GM21786 (cell line): ENCODE results near the gene FASTK.

Experiments
- ATAC-seq: cut with Tn5 transposase; IDR thresholded peaks from one replicate; pipeline ENCODE4 v1.9.1; 2021; ENCODE audit not compliant: unreplicated experiment

FASTK gene

GRCh38 chr7:151068069-151068773 lies 12.4 kb downstream of the FASTK start:
- no peak for ATAC-seq

GRCh38 chr7:151066273-151066974 lies 14.2 kb downstream of the FASTK start:
- ATAC-seq: no peak

GRCh38 chr7:151065516-151065915 lies 15.1 kb downstream of the FASTK start:
- no peak for ATAC-seq

- ATAC-seq: no peak
Observed at GRCh38 chr7:151064993-151065392, 15.6 kb downstream of the FASTK start.

GRCh38 chr7:151064454-151064853 lies 16.2 kb downstream of the FASTK start:
- ATAC-seq: no peak

GRCh38 chr7:151063212-151063561 lies 17.4 kb downstream of the FASTK start:
- ATAC-seq: no peak

- ATAC-seq: no peak
Observed at GRCh38 chr7:151062399-151063211, 18.0 kb downstream of the FASTK start.

- no peak for ATAC-seq
Observed at GRCh38 chr7:151062111-151062398, 18.6 kb downstream of the FASTK start.

- ATAC-seq: no peak
Observed at GRCh38 chr7:151061213-151062110, 19.1 kb downstream of the FASTK start.

- no peak for ATAC-seq
Observed at GRCh38 chr7:151060416-151061212, 20.0 kb downstream of the FASTK start.

GRCh38 chr7:151060113-151060415 lies 20.5 kb downstream of the FASTK start:
- no peak for ATAC-seq

- peak; percentile 19 for ATAC-seq
Observed at GRCh38 chr7:151059367-151060112, 21.1 kb downstream of the FASTK start, which contains the start of gene SLC4A2. Gene SLC4A2, plus strand, starts transcription at chr7:151059589. Its CDS starts 2,399 bp downstream, at chr7:151061988.

GRCh38 chr7:151058781-151059366 lies 21.7 kb downstream of the FASTK start:
- ATAC-seq: no peak

GRCh38 chr7:151057989-151058780 lies 22.4 kb downstream of the FASTK start:
- ATAC-seq: peak; percentile 90

GRCh38 chr7:151057506-151057988 lies 23.1 kb downstream of the FASTK start, which contains the start of gene CDK5:
Gene CDK5, minus strand, starts transcription at chr7:151057897. Its CDS starts 49 bp downstream, at chr7:151057848.
- peak; percentile 9 for ATAC-seq

GRCh38 chr7:151056666-151057505 lies 23.7 kb downstream of the FASTK start:
- ATAC-seq: no peak

GRCh38 chr7:151056283-151056665 lies 24.3 kb downstream of the FASTK start:
- ATAC-seq: no peak
